IPS-15b (cell line): ENCODE data around the gene SMS.

Source experiments
- H3K27me3 ChIP-seq: one replicate; pipeline ENCODE4 v1.6.1; 2013; ENCODE audit warnings: low read length; ENCODE audit not compliant: control insufficient read depth, insufficient read depth
- H3K36me3 ChIP-seq: one replicate; pipeline ENCODE4 v1.6.1; 2013; ENCODE audit warnings: low read length; ENCODE audit not compliant: control insufficient read depth, insufficient read depth
- H3K4me1 ChIP-seq: one replicate; pipeline ENCODE4 v1.6.1; 2013; ENCODE audit warnings: mild to moderate bottlenecking, low read length; ENCODE audit not compliant: control insufficient read depth, insufficient read depth
- H3K4me3 ChIP-seq: one replicate; pipeline ENCODE4 v1.5.1; 2013; ENCODE audit warnings: low read depth, low read length
- H3K9ac ChIP-seq: one replicate; pipeline ENCODE4 v1.6.1; 2013; ENCODE audit warnings: low read depth, mild to moderate bottlenecking, low read length
- H3K9me3 ChIP-seq: one replicate; pipeline ENCODE4 v1.6.1; 2013; ENCODE audit warnings: mild to moderate bottlenecking, low read length; ENCODE audit not compliant: control insufficient read depth, insufficient read depth

Gene SMS

DNA sequence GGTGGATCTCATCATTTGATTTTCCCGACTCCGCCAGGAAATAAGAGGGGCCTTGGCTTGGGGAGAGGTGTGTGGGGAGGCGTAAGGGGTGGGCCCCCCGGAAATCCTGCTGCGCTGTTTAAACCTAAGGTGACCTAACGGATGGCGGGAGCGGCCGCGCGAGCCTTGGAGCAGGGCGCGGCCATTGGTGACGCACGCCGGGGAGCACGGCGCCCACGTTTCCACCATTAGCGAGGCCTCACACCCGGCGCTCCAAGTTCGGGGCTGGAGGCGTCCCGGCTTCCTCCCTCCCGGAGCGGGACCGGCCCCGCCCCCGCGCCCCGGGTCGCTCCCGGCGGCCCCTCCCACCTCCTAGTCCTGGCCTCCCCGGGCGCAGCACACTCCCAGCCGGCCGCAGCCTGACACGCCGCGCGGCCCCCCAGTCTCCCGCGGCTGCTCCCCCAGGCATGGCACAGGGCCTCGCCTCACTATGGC, at the start of gene SMS:
SMS (plus strand) TSS at position 354 of the 474 bp plus-strand sequence; CDS start at position 470, 116 bp downstream.
- H3K9ac ChIP-seq: peak within 1 kb of the TSS; percentile 65
- H3K27me3 ChIP-seq: no peaks in the 10 kb centered on the region
- peak within 1 kb of the TSS; percentile 70 for H3K4me3 ChIP-seq

GRCh38 chrX:21905313-21905712, 35.2 kb upstream of the SMS start:
- no peaks in the 10 kb centered on the region for H3K36me3 ChIP-seq
- H3K4me3 ChIP-seq: peak overlapping the region; percentile 11
- no peaks in the 10 kb centered on the region for H3K9me3 ChIP-seq
- H3K27me3 ChIP-seq: no peaks in the 10 kb centered on the region
- H3K4me1 ChIP-seq: peaks cover 19% of the 10 kb centered on the region
- H3K9ac ChIP-seq: no peak overlapping the region

More for the DNA sequence above, at the start of gene SMS:
- Histone ChIP-seq H3K9me3 (no peaks in the 10 kb centered on the region), H3K36me3 (no peaks in the 10 kb centered on the region), H3K4me1 (peaks cover 24% of the 10 kb centered on the region)

DNA sequence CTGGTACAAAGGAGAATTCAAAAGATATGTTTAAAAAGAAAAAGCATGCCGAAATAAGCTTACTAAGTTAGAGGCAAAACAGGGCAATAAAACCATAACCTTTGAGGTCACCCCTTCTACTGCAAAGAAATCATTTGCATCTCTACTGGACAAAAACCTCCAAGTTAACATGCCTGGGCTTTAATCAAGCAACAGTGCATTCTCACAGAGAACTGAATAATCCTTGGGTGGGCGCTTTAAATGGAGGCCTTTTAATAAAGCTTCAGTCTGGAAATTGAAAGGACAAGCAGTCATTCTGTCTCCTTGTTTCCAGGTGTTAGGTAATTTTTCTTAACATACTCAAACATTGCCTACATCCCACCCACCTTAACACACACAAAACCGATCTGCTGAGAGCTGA, 34.6 kb upstream of the SMS start:
- no peaks in the 10 kb centered on the region for H3K27me3 ChIP-seq
- H3K9me3 ChIP-seq: no peaks in the 10 kb centered on the region
- H3K36me3 ChIP-seq: no peaks in the 10 kb centered on the region
- peaks cover 19% of the 10 kb centered on the region for H3K4me1 ChIP-seq
- H3K4me3 ChIP-seq: no peak overlapping the region
- H3K9ac ChIP-seq: no peak overlapping the region

GRCh38 chrX:21907260-21907659, 33.2 kb upstream of the SMS start:
- Histone ChIP-seq H3K9me3 (no peaks in the 10 kb centered on the region), H3K9ac (no peak overlapping the region), H3K4me3 (no peak overlapping the region), H3K27me3 (no peaks in the 10 kb centered on the region), H3K4me1 (peaks cover 19% of the 10 kb centered on the region), H3K36me3 (no peaks in the 10 kb centered on the region)

- peaks cover 3% of the 10 kb centered on the region for H3K4me1 ChIP-seq
- no peaks in the 10 kb centered on the region for H3K36me3 ChIP-seq
- no peaks in the 10 kb centered on the region for H3K27me3 ChIP-seq
- no peak overlapping the region for H3K4me3 ChIP-seq
- H3K9ac ChIP-seq: no peak overlapping the region
- no peaks in the 10 kb centered on the region for H3K9me3 ChIP-seq
Measured at GRCh38 chrX:21911481-21911880, 29.0 kb upstream of the SMS start.

GRCh38 chrX:21912220-21912619, 28.3 kb upstream of the SMS start:
- Histone ChIP-seq H3K4me1 (no peaks in the 10 kb centered on the region), H3K9me3 (no peaks in the 10 kb centered on the region)

DNA sequence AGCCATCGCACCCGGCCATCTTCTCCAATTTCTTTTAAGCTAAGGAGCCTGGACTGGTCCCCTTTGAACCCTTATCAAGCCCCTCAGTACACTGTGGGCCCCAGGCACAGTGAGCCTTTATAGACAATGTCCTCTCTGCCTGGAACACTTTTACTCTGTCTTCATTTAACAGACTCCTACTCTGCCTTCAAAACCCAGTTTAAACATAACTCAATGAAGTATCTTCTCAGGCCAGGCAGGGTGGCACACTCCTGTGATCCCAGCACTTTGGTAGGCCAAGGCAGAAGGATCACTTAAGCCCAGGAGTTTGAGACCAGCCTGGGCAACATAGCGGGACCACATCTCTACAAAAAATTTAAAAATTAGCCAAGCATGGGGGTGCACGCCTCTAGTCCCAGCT, 27.5 kb upstream of the SMS start:
- Histone ChIP-seq H3K9ac (no peak overlapping the region), H3K36me3 (no peaks in the 10 kb centered on the region)

More at GRCh38 chrX:21912220-21912619, 28.3 kb upstream of the SMS start:
- Histone ChIP-seq H3K4me3 (no peak overlapping the region), H3K36me3 (no peaks in the 10 kb centered on the region), H3K27me3 (no peaks in the 10 kb centered on the region), H3K9ac (no peak overlapping the region)

DNA sequence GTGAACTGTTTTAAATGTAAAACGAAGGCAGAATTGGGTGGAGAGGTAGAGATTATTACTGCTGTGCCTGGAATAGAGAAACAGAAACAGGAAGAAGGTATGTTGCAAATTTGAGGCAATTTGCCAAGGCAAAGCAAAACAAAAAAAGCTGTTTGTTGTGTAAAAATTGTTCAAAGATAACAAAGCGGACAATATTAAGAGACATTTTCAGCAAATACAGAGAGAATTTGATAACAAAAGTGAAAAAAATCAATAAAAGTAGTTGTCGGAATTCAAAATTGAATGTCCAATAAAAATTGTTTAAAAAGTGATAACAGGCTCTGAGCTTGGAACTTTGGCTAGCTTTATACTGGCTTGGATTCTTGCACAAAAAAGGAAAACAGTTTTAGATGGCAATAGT, 14.4 kb upstream of the SMS start:
- Histone ChIP-seq H3K4me1 (peaks cover 11% of the 10 kb centered on the region), H3K36me3 (no peaks in the 10 kb centered on the region), H3K9ac (no peak overlapping the region), H3K27me3 (no peaks in the 10 kb centered on the region), H3K4me3 (no peak overlapping the region), H3K9me3 (no peaks in the 10 kb centered on the region)

More for the DNA sequence above, 27.5 kb upstream of the SMS start:
- Histone ChIP-seq H3K4me1 (no peaks in the 10 kb centered on the region), H3K4me3 (no peak overlapping the region), H3K9me3 (no peaks in the 10 kb centered on the region), H3K27me3 (no peaks in the 10 kb centered on the region)

DNA sequence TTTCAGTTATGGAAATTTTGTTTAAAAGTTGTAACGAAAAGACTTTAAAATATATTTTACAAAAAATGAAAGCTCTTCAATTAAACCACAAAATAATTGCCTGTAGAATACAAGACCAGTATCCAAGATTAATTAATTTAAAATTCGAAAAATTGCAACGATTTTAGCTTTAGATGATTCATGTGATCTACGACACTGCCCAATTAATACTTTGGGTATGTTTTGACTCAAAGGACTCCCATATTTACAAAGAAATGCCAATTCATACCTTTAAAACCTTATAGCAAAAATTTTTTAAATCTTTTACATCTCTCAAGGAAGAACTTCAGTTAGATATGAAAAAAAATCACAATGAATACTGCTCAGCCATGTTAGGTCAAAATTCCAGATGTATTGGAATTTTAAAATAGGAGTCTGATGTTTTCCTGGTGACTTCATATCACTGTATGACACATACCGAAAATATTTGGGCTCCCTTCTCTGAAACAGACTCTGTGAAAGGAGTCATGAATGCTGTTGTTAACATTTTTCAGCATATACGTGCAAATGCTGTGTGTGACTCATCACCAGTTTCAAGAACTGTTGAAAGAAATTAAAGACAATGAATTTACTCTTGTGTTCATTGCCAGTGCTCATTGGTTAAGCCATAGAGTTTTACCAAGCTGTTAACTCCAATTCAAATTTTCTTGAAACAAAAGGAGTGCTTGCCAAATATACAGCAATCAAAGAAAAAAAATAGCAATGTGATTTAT, 13.8 kb upstream of the SMS start:
- H3K9me3 ChIP-seq: no peaks in the 10 kb centered on the region
- H3K4me1 ChIP-seq: peaks cover 11% of the 10 kb centered on the region
- no peaks in the 10 kb centered on the region for H3K36me3 ChIP-seq
- no peak overlapping the region for H3K9ac ChIP-seq
- H3K27me3 ChIP-seq: no peaks in the 10 kb centered on the region
- H3K4me3 ChIP-seq: no peak overlapping the region

GRCh38 chrX:21929209-21929608, 11.3 kb upstream of the SMS start:
- Histone ChIP-seq H3K4me3 (no peak overlapping the region), H3K9me3 (no peaks in the 10 kb centered on the region), H3K36me3 (no peaks in the 10 kb centered on the region), H3K4me1 (peaks cover 11% of the 10 kb centered on the region), H3K9ac (no peak overlapping the region), H3K27me3 (no peaks in the 10 kb centered on the region)

GRCh38 chrX:21930986-21931385, 9.5 kb upstream of the SMS start:
- Histone ChIP-seq H3K4me1 (peaks cover 11% of the 10 kb centered on the region), H3K36me3 (no peaks in the 10 kb centered on the region)

GRCh38 chrX:21932292-21933002, 8.1 kb upstream of the SMS start:
- H3K36me3 ChIP-seq: no peaks in the 10 kb centered on the region
- no peak overlapping the region for H3K4me3 ChIP-seq
- no peak overlapping the region for H3K9ac ChIP-seq
- H3K9me3 ChIP-seq: no peaks in the 10 kb centered on the region
- H3K27me3 ChIP-seq: no peaks in the 10 kb centered on the region
- H3K4me1 ChIP-seq: peaks cover 3% of the 10 kb centered on the region

More at GRCh38 chrX:21930986-21931385, 9.5 kb upstream of the SMS start:
- Histone ChIP-seq H3K9ac (no peak overlapping the region), H3K27me3 (no peaks in the 10 kb centered on the region), H3K9me3 (no peaks in the 10 kb centered on the region), H3K4me3 (no peak overlapping the region)
